Neuronal stem cell (in vitro differentiated cells): ENCODE results near the gene SRGAP2C.
"Not testable (repeated sequence)": the region's sequence is repeated elsewhere in the genome, so short reads cannot be mapped to it uniquely, and the experiment has no call there.

ENCODE experiments used
- DNase-seq: peaks from one replicate; pipeline ENCODE4 v3.0.0-alpha.2; 2013; ENCODE audit warnings: low spot score
- H2AFZ ChIP-seq: one replicate; pipeline ENCODE4 v1.6.1; 2013; ENCODE audit warnings: mild to moderate bottlenecking, low read length, inconsistent platforms
- H2AK5ac ChIP-seq: 2 replicates; pipeline ENCODE4 v1.6.1; 2013; ENCODE audit warnings: low read depth, mild to moderate bottlenecking, inconsistent platforms, low read length, moderate library complexity, mixed read lengths
- H2BK120ac ChIP-seq: 2 replicates; pipeline ENCODE4 v1.6.1; 2013; ENCODE audit warnings: low read depth, mild to moderate bottlenecking, inconsistent platforms, low read length, moderate library complexity, mixed read lengths
- H2BK12ac ChIP-seq: one replicate; pipeline ENCODE4 v1.6.1; 2013; ENCODE audit warnings: low read length, inconsistent platforms
- H2BK15ac ChIP-seq: 2 replicates; pipeline ENCODE4 v1.6.1; 2013; ENCODE audit warnings: mild to moderate bottlenecking, low read length, inconsistent platforms, mixed read lengths
- H2BK5ac ChIP-seq: one replicate; pipeline ENCODE4 v1.6.1; 2013; ENCODE audit warnings: inconsistent platforms, mild to moderate bottlenecking, low read length, moderate library complexity
- H3K14ac ChIP-seq: one replicate; pipeline ENCODE4 v1.6.1; 2013; ENCODE audit warnings: low read length, inconsistent platforms
- H3K18ac ChIP-seq: 2 replicates; pipeline ENCODE4 v1.6.1; 2013; ENCODE audit warnings: low read length, inconsistent platforms
- H3K23ac ChIP-seq: 2 replicates; pipeline ENCODE4 v1.6.1; 2013; ENCODE audit warnings: low read depth, mild to moderate bottlenecking, mixed read lengths, low read length, inconsistent platforms; ENCODE audit not compliant: poor library complexity
- H3K27ac ChIP-seq: replicated peaks from 3 replicates; pipeline ENCODE4 v1.5.1; 2013; ENCODE audit warnings: low read length, inconsistent platforms
- H3K27me3 ChIP-seq, 3 experiments: 2 replicates each; pipeline ENCODE4 v1.6.1; 2013; ENCODE audit warnings: low read length in 3 of 3, mild to moderate bottlenecking in 2 of 3, inconsistent platforms in 1 of 3, low read depth in 1 of 3, mixed read lengths in 1 of 3, moderate library complexity in 1 of 3; ENCODE audit not compliant: control insufficient read depth in 3 of 3, insufficient read depth in 3 of 3
- H3K36me3 ChIP-seq, 2 donors: replicated peaks in 1 of 2; 2 replicates each; pipeline ENCODE4 v1.6.1; 2013; ENCODE audit warnings: low read length in 2 of 2; ENCODE audit not compliant: control insufficient read depth in 2 of 2, insufficient read depth in 2 of 2
- H3K4ac ChIP-seq: 2 replicates; pipeline ENCODE4 v1.6.1; 2013; ENCODE audit warnings: inconsistent platforms, mild to moderate bottlenecking, low read length, moderate library complexity
- H3K4me1 ChIP-seq, 2 donors: 1 replicate in 1 of 2; 2 replicates in 1 of 2; pipeline ENCODE4 v1.6.1; 2013; ENCODE audit warnings: low read length in 2 of 2, low read depth in 1 of 2; ENCODE audit not compliant: control insufficient read depth in 2 of 2, insufficient read depth in 1 of 2
- H3K4me2 ChIP-seq: one replicate; pipeline ENCODE4 v1.6.1; 2013; ENCODE audit warnings: mild to moderate bottlenecking, low read length, inconsistent platforms; ENCODE audit not compliant: insufficient read depth, poor library complexity, severe bottlenecking
- H3K4me3 ChIP-seq, 2 donors: 2 replicates each; pipeline ENCODE4 v1.5.1; 2013; ENCODE audit warnings: low read length in 2 of 2, mild to moderate bottlenecking in 2 of 2, inconsistent platforms in 1 of 2, moderate library complexity in 1 of 2
- H3K79me1 ChIP-seq: one replicate; pipeline ENCODE4 v1.6.1; 2013; ENCODE audit warnings: low read depth, mild to moderate bottlenecking, inconsistent platforms, low read length, moderate library complexity
- H3K9ac ChIP-seq: one replicate; pipeline ENCODE4 v1.6.1; 2013; ENCODE audit warnings: mild to moderate bottlenecking, low read depth, low read length, inconsistent platforms; ENCODE audit not compliant: poor library complexity
- H3K9me3 ChIP-seq, 2 donors: replicated peaks in 1 of 2; 2 replicates each; pipeline versions ENCODE3 to v1.6.1; 2013; ENCODE audit warnings: low read length in 2 of 2, mild to moderate bottlenecking in 2 of 2, inconsistent platforms in 1 of 2, low read depth in 1 of 2, mixed read lengths in 1 of 2, moderate library complexity in 1 of 2; ENCODE audit not compliant: control insufficient read depth in 2 of 2, insufficient read depth in 1 of 2
- H4K8ac ChIP-seq: one replicate; pipeline ENCODE4 v1.6.1; 2013; ENCODE audit warnings: low read depth, mild to moderate bottlenecking, inconsistent platforms, low read length, moderate library complexity
- H4K91ac ChIP-seq: one replicate; pipeline ENCODE4 v1.6.1; 2013; ENCODE audit warnings: low read length, low read depth, mild to moderate bottlenecking, inconsistent platforms; ENCODE audit not compliant: poor library complexity
- WGBS, 2 donors: extraction: QIAGEN DNeasy Blood & Tissue Kit; methylation state at CpG; one replicate each; pipeline ENCODE4 v1.1.7; 2013; ENCODE audit warnings: missing lambda C conversion rate in 2 of 2, mixed read lengths in 1 of 2; ENCODE audit not compliant: insufficient read length in 2 of 2, insufficient replicate concordance in 1 of 2; ENCODE audit errors: extremely low coverage in 2 of 2; 5-methylcytosine and 5-hydroxymethylcytosine counted together

The SRGAP2C gene

DNA sequence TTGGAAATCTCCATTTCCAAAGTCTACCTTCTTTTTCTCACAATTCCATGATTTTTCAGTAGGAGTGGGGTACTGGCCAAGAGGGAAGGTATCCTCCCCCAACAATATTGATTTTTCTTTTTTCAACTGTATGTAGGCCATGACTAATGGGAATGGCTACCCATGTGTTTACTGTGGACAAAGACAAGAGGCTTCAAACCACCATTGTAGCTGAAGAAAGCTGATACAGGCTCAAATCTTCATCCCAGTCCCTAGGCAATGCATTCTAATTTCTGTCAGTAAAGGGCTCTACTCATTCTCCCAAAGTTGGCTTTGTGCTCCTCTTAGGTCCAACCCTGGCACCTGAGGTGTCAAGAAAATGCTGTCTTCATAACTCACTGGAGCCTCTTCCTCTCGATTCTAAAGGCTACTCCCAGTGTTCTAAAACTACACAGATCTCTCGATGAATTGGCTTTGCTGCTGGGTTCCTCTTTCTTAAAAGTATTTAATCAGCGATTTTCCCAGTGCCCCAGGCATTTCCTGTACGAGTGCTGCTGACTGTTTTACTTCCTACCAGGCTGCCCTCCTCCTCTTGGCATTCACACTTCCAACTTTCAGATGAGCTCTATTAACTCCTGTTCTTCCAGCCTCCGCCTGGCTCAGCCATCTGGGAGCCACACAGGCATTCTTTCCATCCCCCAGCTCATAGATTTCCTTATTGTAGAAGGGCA lies 171.1 kb downstream of the SRGAP2C start:
- not testable (repeated sequence) for H3K36me3 ChIP-seq, H3K4me2 ChIP-seq, H3K27ac ChIP-seq, H4K8ac ChIP-seq, DNase-seq, H3K18ac ChIP-seq, H3K4me1 ChIP-seq, H2BK15ac ChIP-seq, H2AFZ ChIP-seq, H2BK5ac ChIP-seq, H3K9me3 ChIP-seq, H3K14ac ChIP-seq, H3K4me3 ChIP-seq, H3K27me3 ChIP-seq, H3K4ac ChIP-seq, H3K79me1 ChIP-seq, H4K91ac ChIP-seq, H3K23ac ChIP-seq, H3K9ac ChIP-seq, H2AK5ac ChIP-seq, H2BK120ac ChIP-seq, H2BK12ac ChIP-seq
- WGBS, 2 donors, result no CpG with 5 or more reads among the region's 5 CpGs

GRCh38 chr1:121356819-121357218 lies 172.0 kb downstream of the SRGAP2C start:
- H3K27ac ChIP-seq, H2BK5ac ChIP-seq, DNase-seq: not testable (repeated sequence)

DNA sequence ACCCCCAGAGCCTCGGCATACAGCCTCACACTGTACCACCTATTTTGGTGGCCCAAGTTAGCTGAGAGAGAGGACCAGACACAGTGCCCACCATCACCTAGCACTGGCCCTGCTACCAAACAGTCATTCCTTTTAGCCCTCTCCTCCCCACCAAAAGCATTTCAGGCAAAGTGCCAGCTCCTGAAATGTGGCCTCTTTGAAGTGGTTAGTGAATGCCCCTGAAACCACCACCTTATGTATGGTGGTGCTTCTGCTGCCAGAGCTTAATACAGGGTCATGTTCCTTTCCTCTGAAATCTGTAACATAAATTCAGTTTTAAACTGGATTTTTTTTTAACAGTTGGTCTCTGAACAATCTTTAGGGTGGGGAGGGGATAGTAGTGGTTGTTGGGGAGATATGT lies 175.8 kb downstream of the SRGAP2C start:
- H3K36me3 ChIP-seq, H3K18ac ChIP-seq, DNase-seq, H3K9me3 ChIP-seq, H2BK5ac ChIP-seq, H3K23ac ChIP-seq, H2AFZ ChIP-seq, H4K91ac ChIP-seq, H3K27ac ChIP-seq, H3K4ac ChIP-seq, H3K79me1 ChIP-seq, H3K4me2 ChIP-seq, H4K8ac ChIP-seq, H3K27me3 ChIP-seq, H2BK120ac ChIP-seq, H2AK5ac ChIP-seq, H3K4me3 ChIP-seq, H3K9ac ChIP-seq, H3K14ac ChIP-seq, H3K4me1 ChIP-seq, H2BK12ac ChIP-seq, H2BK15ac ChIP-seq: not testable (repeated sequence)
- WGBS, 2 donors, result no CpG with 5 or more reads among the region's 1 CpG

More at GRCh38 chr1:121356819-121357218, 172.0 kb downstream of the SRGAP2C start:
- not testable (repeated sequence) for H3K79me1 ChIP-seq, H3K9ac ChIP-seq, H2AFZ ChIP-seq, H4K8ac ChIP-seq, H3K36me3 ChIP-seq, H3K4me2 ChIP-seq, H3K4me1 ChIP-seq, H2BK120ac ChIP-seq, H2AK5ac ChIP-seq, H3K18ac ChIP-seq, H2BK15ac ChIP-seq, H4K91ac ChIP-seq, H3K4ac ChIP-seq, H3K9me3 ChIP-seq, H3K23ac ChIP-seq, H3K14ac ChIP-seq, H3K4me3 ChIP-seq, H3K27me3 ChIP-seq, H2BK12ac ChIP-seq
- no CpG with 5 or more reads among the region's 2 CpGs for WGBS, 2 donors

DNA sequence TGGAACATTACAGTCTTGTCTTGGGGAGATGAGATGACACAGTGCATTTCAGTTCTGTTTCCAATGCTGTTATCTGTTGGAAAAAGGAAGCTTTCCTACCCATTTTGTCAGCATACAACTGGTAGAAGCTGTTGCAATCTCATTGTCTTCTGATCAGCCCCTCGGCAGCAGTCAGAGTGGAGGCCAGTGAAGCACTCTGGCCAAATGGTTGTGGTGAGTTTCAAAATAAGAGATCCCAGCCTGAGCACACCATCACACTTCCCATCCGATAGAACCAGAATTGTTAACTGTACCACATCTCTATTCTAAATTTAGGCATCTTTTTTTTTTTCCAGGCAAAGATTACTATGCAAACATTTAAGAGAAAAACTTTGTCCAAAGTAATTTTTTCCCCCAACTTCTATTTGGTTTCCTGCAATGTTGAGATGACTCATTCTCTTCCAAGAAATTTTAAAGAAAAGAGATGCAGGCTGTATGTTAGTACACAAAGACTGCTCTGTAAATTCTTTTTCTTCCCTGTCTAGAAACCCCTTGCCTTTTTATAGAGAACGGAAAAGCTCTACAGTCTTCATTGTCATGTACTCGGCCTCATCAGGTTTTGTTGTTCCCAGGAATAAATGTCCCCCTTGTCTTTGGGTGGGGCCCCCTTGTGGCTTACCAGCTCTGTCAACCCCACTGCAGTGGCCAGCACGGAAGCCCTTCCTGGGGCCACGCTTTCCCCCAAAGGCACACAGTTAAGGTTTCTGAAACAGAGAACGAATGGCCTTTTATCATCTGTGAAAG lies 176.9 kb downstream of the SRGAP2C start:
- WGBS, 2 donors, result no CpG with 5 or more reads among the region's 7 CpGs
- not testable (repeated sequence) for H3K23ac ChIP-seq, H3K4me2 ChIP-seq, H3K27ac ChIP-seq, H4K91ac ChIP-seq, H2BK15ac ChIP-seq, H2BK5ac ChIP-seq, H3K79me1 ChIP-seq, H4K8ac ChIP-seq, H3K4me3 ChIP-seq, H2AK5ac ChIP-seq, DNase-seq, H2BK120ac ChIP-seq, H3K36me3 ChIP-seq, H3K27me3 ChIP-seq, H3K4ac ChIP-seq, H2BK12ac ChIP-seq, H2AFZ ChIP-seq, H3K4me1 ChIP-seq, H3K18ac ChIP-seq, H3K14ac ChIP-seq, H3K9ac ChIP-seq, H3K9me3 ChIP-seq
